Lower lobe of right lung (tissue), 2 donors: Measurements from ENCODE around the gene SLMAP. TPM values are rescaled to one million over a fixed set of nuclear protein-coding genes. Genes with fewer than 3 reads are reported as not detected.

Experiments used
- ATAC-seq, 2 donors: fragments of 200-7000 bp; cut with Tn5 transposase; one replicate each; pipeline ENCODE4 v1.9.1; 2020 to 2022; ENCODE audit warnings: mild to moderate bottlenecking in 2 of 2, moderate library complexity in 2 of 2
- DNase-seq: peaks from one replicate; pipeline ENCODE4 v3.0.0-alpha.2; 2020
- H3K27ac ChIP-seq: fragments of 200-600 bp; one replicate; pipeline ENCODE4 v1.8.0; 2022
- H3K27me3 ChIP-seq: fragments of 200-600 bp; one replicate; pipeline ENCODE4 v1.8.0; 2022; ENCODE audit warnings: low read depth
- H3K36me3 ChIP-seq: fragments of 200-600 bp; one replicate; pipeline ENCODE4 v1.8.0; 2022; ENCODE audit warnings: mild to moderate bottlenecking
- H3K4me1 ChIP-seq: fragments of 200-600 bp; one replicate; pipeline ENCODE4 v1.8.0; 2022
- H3K4me3 ChIP-seq: fragments of 200-600 bp; one replicate; pipeline ENCODE4 v1.8.0; 2022; ENCODE audit warnings: mild to moderate bottlenecking
- H3K9me3 ChIP-seq: fragments of 200-600 bp; one replicate; pipeline ENCODE4 v1.8.0; 2022
- intact Hi-C: fragments of 100-400 bp; cut with DNase I; formaldehyde crosslinking; loops from one replicate; pipeline ENCODE4 v1.11.0; 2022
- total RNA-seq: library from RNA; stranded (reverse); fragmentation: NEBNext Ultra II Directional; extraction: Animal tissue kit (Norgen Biotek cat#: 25700); gene quantifications from one replicate; pipeline ENCODE4 v1.2.1, GENCODE V29; 2021
- TF ChIP-seq, protein P1 (sequence below): fragments of 200-600 bp; IDR thresholded peaks from one replicate; pipeline ENCODE4 v1.8.0; 2022; ENCODE audit warnings: antibody characterized with exemption, mild to moderate bottlenecking
- donor health status: DM: no; HTN: yes; CAD: no; lungs with severe emphysema.

The SLMAP gene
- total RNA-seq, 1 donor from 2014 or later, result 66.3 TPM

DNA sequence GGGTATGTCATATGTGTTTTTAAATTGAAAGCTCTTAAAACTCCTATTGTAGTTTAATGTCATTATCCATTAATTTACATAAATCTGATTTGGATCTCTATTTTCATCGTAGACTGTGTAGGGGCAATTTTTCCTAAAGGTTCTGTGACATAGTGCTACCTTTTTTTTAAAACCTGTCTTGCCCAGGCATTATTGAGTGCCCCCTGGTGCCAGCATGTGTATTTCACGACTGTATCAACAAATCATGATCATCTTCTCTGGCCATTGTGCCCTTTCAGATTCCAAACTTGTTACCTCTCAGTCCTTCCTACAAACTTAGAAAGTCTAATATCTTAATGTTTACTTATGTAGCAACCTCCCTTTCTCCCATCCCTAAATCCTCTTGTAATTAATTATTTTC lies 154.9 kb downstream of the SLMAP start:
- H3K27ac ChIP-seq, result no peak overlapping the region
- ATAC-seq (no peak), DNase-seq (no peak)
- TF ChIP-seq, protein P1, sequence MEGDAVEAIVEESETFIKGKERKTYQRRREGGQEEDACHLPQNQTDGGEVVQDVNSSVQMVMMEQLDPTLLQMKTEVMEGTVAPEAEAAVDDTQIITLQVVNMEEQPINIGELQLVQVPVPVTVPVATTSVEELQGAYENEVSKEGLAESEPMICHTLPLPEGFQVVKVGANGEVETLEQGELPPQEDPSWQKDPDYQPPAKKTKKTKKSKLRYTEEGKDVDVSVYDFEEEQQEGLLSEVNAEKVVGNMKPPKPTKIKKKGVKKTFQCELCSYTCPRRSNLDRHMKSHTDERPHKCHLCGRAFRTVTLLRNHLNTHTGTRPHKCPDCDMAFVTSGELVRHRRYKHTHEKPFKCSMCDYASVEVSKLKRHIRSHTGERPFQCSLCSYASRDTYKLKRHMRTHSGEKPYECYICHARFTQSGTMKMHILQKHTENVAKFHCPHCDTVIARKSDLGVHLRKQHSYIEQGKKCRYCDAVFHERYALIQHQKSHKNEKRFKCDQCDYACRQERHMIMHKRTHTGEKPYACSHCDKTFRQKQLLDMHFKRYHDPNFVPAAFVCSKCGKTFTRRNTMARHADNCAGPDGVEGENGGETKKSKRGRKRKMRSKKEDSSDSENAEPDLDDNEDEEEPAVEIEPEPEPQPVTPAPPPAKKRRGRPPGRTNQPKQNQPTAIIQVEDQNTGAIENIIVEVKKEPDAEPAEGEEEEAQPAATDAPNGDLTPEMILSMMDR, result peak; percentile 17
- H3K36me3 ChIP-seq, result peaks cover 75% of the 10 kb centered on the region
- intact Hi-C loops, result no loop called here
- no peaks in the 10 kb centered on the region for H3K27me3 ChIP-seq
- no peaks in the 10 kb centered on the region for H3K4me1 ChIP-seq
- H3K9me3 ChIP-seq, result no peaks in the 10 kb centered on the region
- no peak overlapping the region for H3K4me3 ChIP-seq

DNA sequence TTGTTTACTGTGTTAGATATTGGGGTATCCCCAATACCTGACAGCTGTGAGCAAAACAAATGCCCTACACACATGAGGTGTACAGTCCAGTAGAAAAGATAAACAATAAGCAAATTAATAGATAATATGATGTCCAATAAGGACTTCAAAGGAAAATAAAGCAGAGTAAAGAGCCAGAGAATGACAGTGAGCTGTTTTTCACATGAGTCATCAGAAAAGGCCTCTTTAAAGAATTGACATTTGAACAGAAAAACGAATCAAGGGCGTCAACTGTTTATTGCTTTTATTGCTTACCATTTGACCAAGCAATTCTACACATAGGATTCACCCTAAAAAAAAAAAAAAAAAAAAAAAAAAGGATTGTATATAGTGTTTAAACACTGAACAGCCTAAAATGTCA lies 155.5 kb downstream of the SLMAP start:
- intact Hi-C loops, result no loop called here
- ATAC-seq (no peak), DNase-seq (no peak)
- Histone ChIP-seq H3K36me3 (peaks cover 80% of the 10 kb centered on the region), H3K27me3 (no peaks in the 10 kb centered on the region), H3K4me1 (no peaks in the 10 kb centered on the region), H3K4me3 (no peak overlapping the region), H3K9me3 (no peaks in the 10 kb centered on the region), H3K27ac (no peak overlapping the region)
- TF ChIP-seq, protein P1, result no peak

DNA sequence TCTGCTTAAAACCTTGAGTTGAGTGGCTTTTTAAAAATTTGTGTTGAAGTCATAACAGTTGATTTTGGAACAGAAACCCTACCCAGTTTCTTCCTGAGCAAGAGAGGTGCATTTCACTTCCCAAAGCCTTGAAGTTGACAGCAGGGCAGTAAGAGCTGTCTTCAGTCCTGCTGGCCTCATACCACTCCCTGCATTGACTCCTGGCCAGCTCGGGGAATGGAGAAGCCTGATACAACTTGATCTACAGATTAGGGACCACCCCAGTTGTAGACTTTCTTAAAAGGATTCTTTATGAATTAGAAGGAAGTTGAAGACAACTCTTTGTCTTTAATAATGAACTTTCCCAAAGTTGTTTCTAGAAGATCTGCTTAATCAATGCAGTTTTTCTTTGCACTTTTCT lies 161.5 kb downstream of the SLMAP start:
- Histone ChIP-seq H3K27ac (no peak overlapping the region), H3K36me3 (peaks cover 81% of the 10 kb centered on the region), H3K9me3 (no peaks in the 10 kb centered on the region), H3K4me1 (no peaks in the 10 kb centered on the region), H3K27me3 (no peaks in the 10 kb centered on the region), H3K4me3 (no peak overlapping the region)
- intact Hi-C loops, result no loop called here
- no peak for ATAC-seq
- TF ChIP-seq, protein P1, result no peak
- DNase-seq, result no peak

DNA sequence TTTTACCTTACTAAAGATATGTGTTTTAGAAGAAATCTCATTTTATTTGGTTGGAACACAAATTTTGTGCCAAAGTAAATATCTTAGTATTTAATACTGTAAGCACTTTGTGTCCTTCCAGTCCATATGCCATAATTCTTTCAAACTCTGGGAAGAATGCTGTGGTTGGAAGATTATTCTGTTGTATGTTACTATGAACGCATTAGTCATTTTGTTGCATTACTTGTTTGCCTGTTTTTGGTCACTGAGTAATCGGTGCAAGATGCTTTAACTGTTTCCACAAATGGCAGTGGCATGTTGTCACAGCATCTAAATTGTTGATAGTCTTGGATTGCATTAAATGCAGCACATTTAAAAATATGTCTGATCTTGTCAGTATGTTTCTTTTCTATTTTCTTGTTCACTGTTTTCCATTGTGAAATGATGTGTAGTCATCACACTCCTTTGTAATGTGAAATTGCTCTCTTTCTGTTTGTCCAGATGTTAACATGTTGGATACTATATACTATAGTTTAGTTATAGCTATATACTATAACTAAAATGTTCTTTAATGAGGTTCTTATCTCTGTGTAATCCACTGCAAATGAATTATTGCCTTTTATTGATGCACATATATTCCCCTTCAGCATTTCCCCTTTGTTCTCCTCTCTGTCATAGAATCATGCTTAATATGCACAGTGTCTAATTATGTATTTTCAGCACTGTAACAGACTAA lies 162.2 kb downstream of the SLMAP start:
- ATAC-seq (no peak), DNase-seq (no peak)
- H3K4me1 ChIP-seq, result no peaks in the 10 kb centered on the region
- H3K27ac ChIP-seq, result no peak overlapping the region
- peaks cover 81% of the 10 kb centered on the region for H3K36me3 ChIP-seq
- intact Hi-C loops, result no loop called here
- no peaks in the 10 kb centered on the region for H3K9me3 ChIP-seq
- TF ChIP-seq, protein P1, result no peak
- no peaks in the 10 kb centered on the region for H3K27me3 ChIP-seq
- no peak overlapping the region for H3K4me3 ChIP-seq

DNA sequence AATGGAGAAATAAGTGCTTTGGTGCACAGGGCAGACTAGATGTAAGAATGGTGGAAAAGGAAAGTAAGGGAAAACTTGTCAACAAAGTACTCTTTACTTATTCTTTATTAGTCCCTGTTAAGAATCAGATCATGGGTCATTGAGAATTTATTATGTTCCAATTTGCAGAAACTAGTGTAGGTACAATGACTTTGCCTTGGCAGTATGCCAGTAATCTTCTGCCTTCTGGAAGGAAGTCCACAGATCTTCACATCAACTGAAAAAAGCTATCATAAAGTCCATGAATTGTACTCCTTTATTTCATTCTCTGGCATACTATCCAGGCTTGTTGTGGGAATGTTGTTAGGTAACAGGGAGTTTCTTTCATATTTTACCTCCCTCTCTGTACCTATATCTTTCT lies 163.9 kb downstream of the SLMAP start:
- Histone ChIP-seq H3K27me3 (no peaks in the 10 kb centered on the region), H3K9me3 (no peaks in the 10 kb centered on the region), H3K4me1 (no peaks in the 10 kb centered on the region), H3K4me3 (no peak overlapping the region), H3K36me3 (peaks cover 77% of the 10 kb centered on the region), H3K27ac (no peak overlapping the region)
- ATAC-seq, result no peak
- no peak for DNase-seq
- TF ChIP-seq, protein P1, result no peak
- intact Hi-C loops, result no loop called here
